Naive thymus-derived CD4-positive, alpha-beta T cell (primary cell): ENCODE measurements around the gene METAP1D. TPM values are rescaled to one million over a fixed set of nuclear protein-coding genes. Genes with fewer than 3 reads are reported as not detected.

Source experiments
- ATAC-seq: fragments of 150-1000 bp; cut with Tn5 transposase; 2 replicates; pipeline ENCODE4 v1.10.0; 2021; ENCODE audit warnings: mild to moderate bottlenecking, moderate library complexity
- CTCF ChIA-PET: fragments of 350-600 bp; sonication (Branson Sonifier 250); formaldehyde crosslinking; loops from one replicate; lab custom pipeline; 2021; ENCODE audit warnings: antibody characterized with exemption; lab: Charles Lee
- POLR2A ChIA-PET: fragments of 350-600 bp; sonication (Branson Sonifier 250); formaldehyde crosslinking; loops from one replicate; lab custom pipeline; 2021; ENCODE audit warnings: antibody characterized with exemption, inconsistent platforms; lab: Charles Lee
- DNase-seq, 9 donors: peaks; one replicate each; pipeline versions ENCODE4 v3.0.0 to v3.0.0-alpha.2; 2020 to 2022; ENCODE audit warnings: mixed read lengths in 1 of 9
- H3K27ac ChIP-seq: one replicate; pipeline ENCODE4 v1.7.0; 2013; ENCODE audit warnings: mild to moderate bottlenecking, low read depth, low read length, moderate library complexity
- H3K27me3 ChIP-seq, 2 donors: one replicate each; pipeline ENCODE4 v1.7.0; 2013; ENCODE audit warnings: low read length in 2 of 2, mild to moderate bottlenecking in 2 of 2, moderate library complexity in 2 of 2; ENCODE audit not compliant: control insufficient read depth in 2 of 2, insufficient read depth in 2 of 2
- H3K36me3 ChIP-seq, 3 experiments: 1 replicate in 2 of 3; 2 replicates in 1 of 3; pipeline ENCODE4 v1.7.0; 2013; ENCODE audit warnings: low read length in 3 of 3, mild to moderate bottlenecking in 3 of 3, moderate library complexity in 1 of 3; ENCODE audit not compliant: insufficient read depth in 3 of 3, control insufficient read depth in 2 of 3
- H3K4me1 ChIP-seq, 2 donors: one replicate each; pipeline ENCODE4 v1.7.0; 2013; ENCODE audit warnings: low read length in 2 of 2, mild to moderate bottlenecking in 2 of 2, moderate library complexity in 1 of 2; ENCODE audit not compliant: control insufficient read depth in 2 of 2, insufficient read depth in 2 of 2
- H3K4me3 ChIP-seq: 2 replicates; pipeline ENCODE4 v1.7.0; 2013; ENCODE audit warnings: mild to moderate bottlenecking, low read length
- H3K9me3 ChIP-seq, 3 experiments: 1 replicate in 2 of 3; 2 replicates in 1 of 3; pipeline ENCODE4 v1.7.0; 2013; ENCODE audit warnings: low read length in 3 of 3; ENCODE audit not compliant: control insufficient read depth in 2 of 3
- H3K27ac Mint-ChIP-seq, 9 donors: one replicate each; pipeline ENCODE4 v1.8.0; 2020 to 2022; ENCODE audit warnings: mixed read lengths in 9 of 9, mild to moderate bottlenecking in 8 of 9, moderate library complexity in 5 of 9, inconsistent platforms in 2 of 9
- H3K27me3 Mint-ChIP-seq, 5 donors: one replicate each; pipeline ENCODE4 v1.8.0; 2021 to 2022; ENCODE audit warnings: mixed read lengths in 5 of 5, mild to moderate bottlenecking in 1 of 5
- H3K36me3 Mint-ChIP-seq, 5 donors: one replicate each; pipeline ENCODE4 v1.8.0; 2020 to 2022; ENCODE audit warnings: mixed read lengths in 5 of 5, mild to moderate bottlenecking in 3 of 5, inconsistent platforms in 1 of 5
- H3K4me1 Mint-ChIP-seq, 7 donors: one replicate each; pipeline ENCODE4 v1.8.0; 2020 to 2022; ENCODE audit warnings: mixed read lengths in 7 of 7, mild to moderate bottlenecking in 3 of 7, inconsistent platforms in 1 of 7
- H3K4me3 Mint-ChIP-seq, 10 donors: one replicate each; pipeline ENCODE4 v1.8.0; 2020 to 2022; ENCODE audit warnings: mild to moderate bottlenecking in 10 of 10, mixed read lengths in 10 of 10, moderate library complexity in 6 of 10, inconsistent platforms in 2 of 10
- H3K9me3 Mint-ChIP-seq, 11 donors: one replicate each; pipeline ENCODE4 v1.8.0; 2020 to 2022; ENCODE audit warnings: mixed read lengths in 11 of 11, mild to moderate bottlenecking in 4 of 11, inconsistent platforms in 1 of 11, moderate library complexity in 1 of 11
- intact Hi-C, 2 donors: fragments of 100-400 bp; cut with micrococcal nuclease; formaldehyde crosslinking; loops; one replicate each; pipeline ENCODE4 v1.15.1; 2023
- polyA plus RNA-seq, 2 donors: library from polyadenylated mRNA; unstranded; fragments of 300-500 nt; fragmentation: Illumina TruSeq; gene quantifications; one replicate each; pipeline ENCODE4 v1.2.3, GENCODE V29; 2021
- total RNA-seq, 6 experiments: library from RNA in 5 of 6; stranded (reverse) in 5 of 6; gene quantifications; 1 replicate in 5 of 6; 2 replicates in 1 of 6; pipeline ENCODE4 v1.2.3 and lab custom pipeline; 2021 to 2026

Gene METAP1D
- total and polyA plus RNA-seq, 7 experiments from 2014 or later: 3.3 to 12.2 (median 5.6) TPM

DNA sequence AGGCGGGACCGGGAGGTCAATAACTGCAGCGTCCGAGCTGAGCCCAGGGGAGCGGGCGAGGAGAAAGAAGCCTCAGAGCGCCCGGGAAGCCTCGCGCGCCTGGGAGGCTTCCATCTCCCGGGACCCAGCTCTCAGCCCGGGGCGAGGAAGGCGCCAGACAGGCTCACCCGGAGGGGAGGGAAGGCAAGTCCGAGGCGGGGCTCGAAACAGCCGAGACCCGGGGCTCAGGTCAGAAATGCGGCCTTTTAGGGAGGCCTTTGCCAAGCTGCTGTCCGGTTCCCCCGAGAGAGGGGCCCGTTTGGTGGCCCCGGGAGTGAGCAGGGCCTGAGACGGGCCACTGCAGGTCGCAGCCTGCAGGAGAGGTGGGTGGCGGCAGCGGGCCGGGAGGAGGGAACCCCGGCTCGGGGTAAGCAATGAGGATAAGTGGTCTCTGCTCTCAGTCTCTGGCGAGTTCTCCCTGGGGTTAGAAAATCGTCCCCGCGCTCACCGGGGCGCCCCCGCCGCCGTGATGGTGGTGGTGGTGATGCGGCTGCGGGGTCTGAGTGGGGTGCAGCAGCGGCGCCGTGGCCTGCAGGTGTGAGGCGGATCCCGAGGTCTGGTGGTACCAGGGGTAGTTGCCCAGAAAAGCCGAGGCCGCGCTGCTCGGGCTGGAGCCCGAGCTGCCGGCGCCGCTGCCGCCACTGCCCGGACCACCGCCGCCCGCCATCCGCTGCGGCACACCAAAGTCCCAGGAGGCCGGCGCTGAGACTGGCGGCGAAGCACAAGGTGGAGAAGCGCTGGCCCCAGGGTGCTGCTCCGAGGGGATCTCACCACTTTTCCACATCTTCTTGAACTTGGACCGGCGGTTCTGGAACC, 100.6 kb downstream of the METAP1D start:
- H3K36me3 Mint-ChIP-seq: peaks cover 0 to 6% (median 4%) of the 10 kb centered on the region in 5 donors
- no peak overlapping the region for H3K27ac ChIP-seq
- peaks cover 0 to 13% (median 3%) of the 10 kb centered on the region in 11 donors for H3K9me3 Mint-ChIP-seq
- peaks cover 51 to 82% of the 10 kb centered on the region in 2 donors for H3K27me3 ChIP-seq
- ChIA-PET POLR2A (interaction anchor here (0.6 to 2.3 kb wide), 3 partner anchors 12 to 18 kb away, joined by 3 to 12 read pairs (median 6); no protein-coding TSS in a partner anchor), CTCF (no interaction called here)
- peaks cover 34 to 69% (median 53%) of the 10 kb centered on the region in 7 donors for H3K4me1 Mint-ChIP-seq
- DNase-seq (peak in 2 of 9 donors; percentile 32 to 44), ATAC-seq (no peak)
- H3K4me3 ChIP-seq: no peak overlapping the region
- H3K27me3 Mint-ChIP-seq: peaks cover 67 to 90% (median 73%) of the 10 kb centered on the region in 5 donors
- H3K9me3 ChIP-seq: no peaks in the 10 kb centered on the region
- H3K4me3 Mint-ChIP-seq: peak overlapping the region; percentile 11 to 82 (median 57)
- peaks cover 51 to 71% of the 10 kb centered on the region in 2 donors for H3K4me1 ChIP-seq
- intact Hi-C loops: loop anchor here (5.0 to 10.0 kb wide), 10 partner anchors 158 to 1864 kb away; partner anchors contain the start of genes DYNC1I2 (in 1 of the 2), HAT1 (in 1 of the 2), PDK1 (in 1 of the 2) and SLC25A12 (in 1 of the 2)
- peak overlapping the region in 2 of 9 donors; percentile 71 to 72 for H3K27ac Mint-ChIP-seq
- H3K36me3 ChIP-seq: no peaks in the 10 kb centered on the region

DNA sequence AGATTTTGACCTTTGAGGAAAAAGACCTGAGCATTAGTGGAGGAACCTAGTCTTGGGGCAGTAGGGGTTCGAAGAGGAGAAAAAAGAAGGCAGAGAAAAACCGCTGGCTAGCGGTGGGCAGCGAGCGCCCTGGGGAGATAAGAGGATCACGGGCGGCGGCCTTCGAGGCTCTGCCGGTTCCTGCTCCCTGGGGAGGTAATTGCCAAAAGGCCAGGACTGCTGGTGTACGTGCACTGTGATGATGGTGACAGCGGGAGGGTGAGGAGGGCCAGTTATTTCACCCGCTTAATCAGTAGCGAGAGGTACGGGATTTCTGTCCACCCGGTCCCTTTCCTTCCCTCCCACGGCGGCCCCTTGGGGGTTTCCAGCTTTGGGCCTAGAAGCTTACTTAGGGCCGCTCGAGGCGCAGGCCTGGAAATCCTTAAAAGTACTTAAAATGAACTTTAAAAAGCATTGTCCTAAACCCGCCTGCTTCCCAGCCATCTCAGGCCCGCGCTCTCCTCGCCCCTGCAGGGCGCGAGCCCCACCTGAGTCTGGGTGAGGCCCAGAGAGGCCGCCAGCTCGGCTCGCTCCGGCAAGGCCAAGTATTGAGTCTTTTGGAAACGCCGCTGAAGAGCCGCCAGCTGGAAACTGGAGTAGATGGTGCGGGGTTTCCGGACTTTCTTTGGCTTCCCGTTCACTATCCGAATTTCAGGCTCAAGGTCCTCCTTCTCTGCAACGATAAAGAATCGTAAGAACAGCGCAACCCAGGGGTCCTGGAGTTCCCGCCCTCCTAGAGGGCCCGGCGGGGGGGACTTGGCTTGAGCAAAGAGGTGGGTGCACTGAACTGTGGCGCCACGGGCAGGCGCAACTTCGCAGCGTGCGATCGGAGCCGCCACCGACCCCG, 101.4 kb downstream of the METAP1D start:
- peaks cover 44 to 66% of the 10 kb centered on the region in 2 donors for H3K4me1 ChIP-seq
- intact Hi-C loops: loop anchor here (5.0 to 10.0 kb wide), 10 partner anchors 159 to 1864 kb away; partner anchors contain the start of genes DYNC1I2 (in 1 of the 2), HAT1 (in 1 of the 2), PDK1 (in 1 of the 2) and SLC25A12 (in 1 of the 2)
- DNase-seq (peak in 5 of 9 donors; percentile 26 to 46 (median 34)), ATAC-seq (no peak)
- H3K4me3 ChIP-seq: peak overlapping the region; percentile 32
- peak overlapping the region; percentile 63 to 88 (median 82) for H3K4me3 Mint-ChIP-seq
- H3K27ac ChIP-seq: no peak overlapping the region
- H3K27ac Mint-ChIP-seq: peak overlapping the region in 6 of 9 donors; percentile 16 to 83 (median 72)
- peaks cover 0 to 15% (median 5%) of the 10 kb centered on the region in 11 donors for H3K9me3 Mint-ChIP-seq
- peaks cover 26 to 66% (median 49%) of the 10 kb centered on the region in 7 donors for H3K4me1 Mint-ChIP-seq
- H3K36me3 ChIP-seq: no peaks in the 10 kb centered on the region
- H3K9me3 ChIP-seq: no peaks in the 10 kb centered on the region
- peaks cover 53 to 85% of the 10 kb centered on the region in 2 donors for H3K27me3 ChIP-seq
- ChIA-PET POLR2A (interaction anchor here (1.3 to 1.5 kb wide), 3 partner anchors 10 to 18 kb away, joined by 6 to 12 read pairs (median 6); no protein-coding TSS in a partner anchor), CTCF (interaction anchor here (2.0 kb wide), 1 partner anchor 15 kb away, joined by 5 read pairs; no protein-coding TSS in a partner anchor)
- H3K36me3 Mint-ChIP-seq: peaks cover 0 to 6% (median 4%) of the 10 kb centered on the region in 5 donors
- H3K27me3 Mint-ChIP-seq: peaks cover 67 to 90% (median 70%) of the 10 kb centered on the region in 5 donors

DNA sequence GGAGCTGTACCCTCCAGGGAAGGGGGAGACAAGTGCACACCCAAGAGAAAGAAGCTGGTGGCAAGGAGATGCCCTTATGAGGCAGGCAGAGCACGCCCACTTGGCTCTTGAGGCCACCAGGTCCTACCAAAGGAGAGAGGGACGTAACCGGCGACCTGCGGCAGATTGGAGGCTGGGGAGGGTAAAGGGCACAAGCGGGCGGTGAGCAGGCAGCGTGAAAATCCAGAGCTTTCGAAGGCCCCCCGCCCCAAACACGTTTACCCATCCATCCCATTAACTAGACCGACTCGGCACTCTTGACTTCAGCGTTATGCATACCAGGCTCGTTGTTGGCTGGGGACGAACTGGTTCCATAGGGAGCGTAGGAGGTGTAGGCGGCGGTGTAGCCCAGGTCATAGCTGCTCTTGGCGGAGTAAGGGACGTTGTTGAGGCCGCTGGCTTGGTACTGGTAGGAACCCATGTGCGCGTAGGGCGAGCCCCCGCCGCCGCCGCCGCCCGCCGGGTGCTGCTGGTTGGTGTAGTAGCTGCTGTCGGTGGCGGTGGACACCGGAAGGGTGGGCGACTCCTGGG, 102.2 kb downstream of the METAP1D start:
- Mint-ChIP-seq H3K9me3 (peaks cover 0 to 15% (median 5%) of the 10 kb centered on the region in 11 donors), H3K27ac (peak overlapping the region in 7 of 9 donors; percentile 11 to 83 (median 73)), H3K4me3 (peak overlapping the region; percentile 74 to 88 (median 82)), H3K4me1 (peaks cover 26 to 64% (median 48%) of the 10 kb centered on the region in 7 donors), H3K36me3 (peaks cover 0 to 4% (median 4%) of the 10 kb centered on the region in 5 donors), H3K27me3 (peaks cover 65 to 92% (median 72%) of the 10 kb centered on the region in 5 donors)
- Histone ChIP-seq H3K4me1 (peaks cover 44 to 66% of the 10 kb centered on the region in 2 donors), H3K36me3 (no peaks in the 10 kb centered on the region), H3K4me3 (peak overlapping the region; percentile 32), H3K9me3 (no peaks in the 10 kb centered on the region), H3K27ac (no peak overlapping the region), H3K27me3 (peaks cover 49 to 86% of the 10 kb centered on the region in 2 donors)
- ChIA-PET CTCF (interaction anchor here (0.7 to 2.0 kb wide), 2 partner anchors 15 to 500 kb away, joined by 4 to 5 read pairs; no protein-coding TSS in a partner anchor), POLR2A (interaction anchor here (0.6 to 1.5 kb wide), 5 partner anchors 10 to 361 kb away, joined by 3 to 12 read pairs (median 6); no protein-coding TSS in a partner anchor)
- peak; percentile 20 for ATAC-seq
- intact Hi-C loops: loop anchor here (1.0 to 10.0 kb wide), 15 partner anchors 8 to 1863 kb away; partner anchors contain the start of genes DLX1 (in 1 of the 2), DYNC1I2 (in 1 of the 2), HAT1 (in 1 of the 2) and METAP1D (in 1 of the 2)
- DNase-seq: peak in 5 of 9 donors; percentile 40 to 60 (median 53)

DNA sequence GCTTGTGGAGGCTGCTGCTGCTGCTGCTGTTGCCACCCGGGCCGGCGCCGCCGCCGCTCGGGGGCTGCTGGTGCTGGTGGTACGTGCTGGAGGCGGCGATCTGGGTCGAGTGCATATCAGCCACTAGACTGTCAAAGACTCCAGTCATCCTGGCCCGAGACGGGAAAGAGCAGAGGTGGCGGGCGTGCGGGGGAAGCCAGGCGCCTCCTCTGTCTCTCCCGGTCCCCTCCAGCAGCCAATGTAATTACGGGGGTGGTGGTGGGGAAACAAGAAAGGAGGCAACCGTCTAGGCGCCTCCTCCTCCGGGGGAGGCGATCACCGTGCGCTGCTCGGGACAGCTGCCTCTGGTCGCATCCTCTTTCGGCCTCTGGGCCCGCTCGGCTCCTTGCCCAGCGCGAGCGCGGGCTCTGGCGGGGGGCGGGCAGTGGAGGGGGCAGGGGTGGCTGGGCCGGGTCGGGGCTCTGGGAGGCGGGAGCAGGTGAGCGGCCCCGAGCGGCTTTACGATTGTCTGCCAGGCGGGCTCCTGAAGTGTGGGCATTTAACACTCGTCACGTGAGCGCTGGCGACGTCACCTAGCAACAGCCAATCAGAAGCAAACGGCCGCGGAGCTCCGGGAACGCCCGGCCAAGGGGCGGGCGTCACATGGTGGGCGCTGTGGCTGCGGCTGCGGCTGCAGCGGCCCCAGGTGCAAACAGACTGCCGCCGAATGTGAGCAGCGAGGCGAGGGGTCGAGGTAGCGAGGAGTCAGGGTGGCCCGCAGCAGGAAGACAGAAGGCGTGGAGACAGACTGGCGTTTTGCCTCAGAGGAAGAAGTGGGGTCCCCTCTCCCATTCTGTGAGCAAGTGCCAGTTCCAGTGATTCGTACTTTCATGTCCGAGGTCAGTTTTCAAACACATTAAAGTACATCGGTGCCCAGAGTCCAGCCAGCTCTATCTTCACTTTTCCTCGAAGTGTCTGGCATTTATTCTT, 102.9 kb downstream of the METAP1D start, which contains the start of gene DLX2:
TSS of gene DLX2 (minus strand) at position 510 of the 969 bp plus-strand sequence. CDS start at position 148, 362 bp downstream.
- Histone ChIP-seq H3K4me3 (peak within 1 kb of the TSS; percentile 32), H3K4me1 (peaks cover 41 to 62% of the 10 kb centered on the region in 2 donors), H3K27me3 (peaks cover 48 to 83% of the 10 kb centered on the region in 2 donors), H3K27ac (no peak within 1 kb of the TSS), H3K36me3 (no peaks in the 10 kb centered on the region), H3K9me3 (no peaks in the 10 kb centered on the region)
- POLR2A ChIA-PET: interaction anchor here (0.6 to 1.5 kb wide), 4 partner anchors 9 to 361 kb away, joined by 3 to 12 read pairs (median 4); no protein-coding TSS in a partner anchor
- peak within 1 kb of the TSS; percentile 74 to 88 (median 82) for H3K4me3 Mint-ChIP-seq
- peak within 1 kb of the TSS in 8 of 9 donors; percentile 11 to 89 (median 80) for H3K27ac Mint-ChIP-seq
- CTCF ChIA-PET: interaction anchor here (0.7 to 2.0 kb wide), 2 partner anchors 16 to 501 kb away, joined by 4 to 5 read pairs; no protein-coding TSS in a partner anchor
- ATAC-seq (peak; percentile 61), DNase-seq (peak in 5 of 9 donors; percentile 23 to 43 (median 32))
- H3K27me3 Mint-ChIP-seq: peaks cover 66 to 91% (median 70%) of the 10 kb centered on the region in 5 donors
- peaks cover 29 to 59% (median 49%) of the 10 kb centered on the region in 7 donors for H3K4me1 Mint-ChIP-seq
- peaks cover 0 to 15% (median 5%) of the 10 kb centered on the region in 11 donors for H3K9me3 Mint-ChIP-seq
- peaks cover 0 to 6% (median 4%) of the 10 kb centered on the region in 5 donors for H3K36me3 Mint-ChIP-seq
- intact Hi-C loops: loop anchor here (1.0 to 10.0 kb wide), 16 partner anchors 8 to 1862 kb away; partner anchors contain the start of genes DLX1 (in 1 of the 2), DYNC1I2 (in 1 of the 2), HAT1 (in 1 of the 2) and METAP1D (in 1 of the 2)
